ENCODE measurements around the gene DNAJC16. TPM values are rescaled to one million over a fixed set of nuclear protein-coding genes. Genes with fewer than 3 reads are reported as not detected.

The DNAJC16 gene
- total and polyA plus RNA-seq, 2 of the 13 experiments (the other 11 are each of a cell fraction or from before 2014, with no cell fraction given): 11.4 to 15.4 TPM

GRCh38 chr1:15524283-15525049 is 2.2 kb upstream of the DNAJC16 start (continued):
- no peak for TF ChIP-seq ZBTB8A (CRISPR knock-in tag; IDR thresholded peaks at IDR 0.05; ENCODE audit: borderline replicate concordance, low read depth)
- peak; percentile 79 for TF ChIP-seq ZBTB21 (CRISPR knock-in tag; IDR thresholded peaks at IDR 0.05)
- no peak; the same call in 1 of the 2 replicates for TF ChIP-seq ZZZ3 (CRISPR knock-in tag; IDR thresholded peaks at IDR 0.05; ENCODE audit: borderline replicate concordance)
- no peak for TF ChIP-seq DMTF1 (CRISPR knock-in tag; IDR thresholded peaks at IDR 0.05)
- no peak for TF ChIP-seq KAT2B (IDR thresholded peaks at IDR 0.05; ENCODE audit: borderline replicate concordance, low read depth, low read length)
- TF ChIP-seq HDAC1 (CRISPR knock-in tag; IDR thresholded peaks at IDR 0.05): no peak
- TF ChIP-seq POLR2AphosphoS2 (IDR thresholded peaks at IDR 0.05; ENCODE audit: low read depth, low read length): no peak
- peak; percentile 21 for TF ChIP-seq HNRNPLL (IDR thresholded peaks at IDR 0.05; ENCODE audit: low read depth, low read length, poor library complexity, severe bottlenecking)
- TF ChIP-seq ELK4 (CRISPR knock-in tag; IDR thresholded peaks at IDR 0.05; ENCODE audit: borderline replicate concordance): no peak
- TF ChIP-seq SALL1 (CRISPR knock-in tag; IDR thresholded peaks at IDR 0.05): peak; percentile 48
- peak; percentile 44; the same call in 1 of the 2 replicates for TF ChIP-seq ARNT2 (CRISPR knock-in tag; IDR thresholded peaks at IDR 0.05; ENCODE audit: low read depth)
- TF ChIP-seq ZNF138 (CRISPR knock-in tag; IDR thresholded peaks at IDR 0.05; ENCODE audit: low read depth): no peak
- no peak for TF ChIP-seq SSRP1 (CRISPR knock-in tag; IDR thresholded peaks at IDR 0.05)
- TF ChIP-seq ZNF382 (CRISPR knock-in tag; IDR thresholded peaks at IDR 0.05; ENCODE audit: borderline replicate concordance): no peak
- peak; percentile 90 for TF ChIP-seq GMEB1 (CRISPR knock-in tag; IDR thresholded peaks at IDR 0.05; ENCODE audit: borderline replicate concordance)
- no peak for TF ChIP-seq CBFB (CRISPR knock-in tag; IDR thresholded peaks at IDR 0.05)
- TF ChIP-seq, protein P1, sequence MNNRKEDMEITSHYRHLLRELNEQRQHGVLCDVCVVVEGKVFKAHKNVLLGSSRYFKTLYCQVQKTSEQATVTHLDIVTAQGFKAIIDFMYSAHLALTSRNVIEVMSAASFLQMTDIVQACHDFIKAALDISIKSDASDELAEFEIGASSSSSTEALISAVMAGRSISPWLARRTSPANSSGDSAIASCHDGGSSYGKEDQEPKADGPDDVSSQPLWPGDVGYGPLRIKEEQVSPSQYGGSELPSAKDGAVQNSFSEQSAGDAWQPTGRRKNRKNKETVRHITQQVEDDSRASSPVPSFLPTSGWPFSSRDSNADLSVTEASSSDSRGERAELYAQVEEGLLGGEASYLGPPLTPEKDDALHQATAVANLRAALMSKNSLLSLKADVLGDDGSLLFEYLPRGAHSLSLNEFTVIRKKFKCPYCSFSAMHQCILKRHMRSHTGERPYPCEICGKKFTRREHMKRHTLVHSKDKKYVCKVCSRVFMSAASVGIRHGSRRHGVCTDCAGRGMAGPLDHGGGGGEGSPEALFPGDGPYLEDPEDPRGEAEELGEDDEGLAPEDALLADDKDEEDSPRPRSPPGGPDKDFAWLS (CRISPR knock-in tag; IDR thresholded peaks at IDR 0.05; ENCODE audit: borderline replicate concordance): no peak
- TF ChIP-seq HOXA3 (CRISPR knock-in tag; IDR thresholded peaks at IDR 0.05): peak; percentile 73
- TF ChIP-seq CHD4 (IDR thresholded peaks at IDR 0.05; ENCODE audit: borderline replicate concordance, low read length): no peak
- TF ChIP-seq ZNF883 (CRISPR knock-in tag; IDR thresholded peaks at IDR 0.05; ENCODE audit: not compliant biosample characterization): no peak
- no peak for TF ChIP-seq ZNF24 (IDR thresholded peaks at IDR 0.05)
- TF ChIP-seq, protein P2, sequence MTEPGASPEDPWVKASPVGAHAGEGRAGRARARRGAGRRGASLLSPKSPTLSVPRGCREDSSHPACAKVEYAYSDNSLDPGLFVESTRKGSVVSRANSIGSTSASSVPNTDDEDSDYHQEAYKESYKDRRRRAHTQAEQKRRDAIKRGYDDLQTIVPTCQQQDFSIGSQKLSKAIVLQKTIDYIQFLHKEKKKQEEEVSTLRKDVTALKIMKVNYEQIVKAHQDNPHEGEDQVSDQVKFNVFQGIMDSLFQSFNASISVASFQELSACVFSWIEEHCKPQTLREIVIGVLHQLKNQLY (CRISPR knock-in tag; IDR thresholded peaks at IDR 0.05): no peak
- TF ChIP-seq ZBTB42 (CRISPR knock-in tag; IDR thresholded peaks at IDR 0.05): no peak

All from HepG2 (cell line).